22Rv1 (cell line): ENCODE measurements around the gene OSBPL2.

Experiments used
- CTCF ChIP-seq: fragments of 450-650 bp; IDR thresholded peaks from 2 replicates; pipeline ENCODE4 v1.5.1; 2017; ENCODE audit warnings: mild to moderate bottlenecking
- ZFX ChIP-seq: fragments of 450-650 bp; IDR thresholded peaks from 2 replicates; pipeline ENCODE4 v1.6.1; 2017; ENCODE audit warnings: antibody characterized with exemption, borderline replicate concordance

GRCh38 chr20:62236200-62236599 is 2.1 kb upstream of the OSBPL2 start:
- TF ChIP-seq CTCF (no peak), ZFX (no peak)
